Measurements from ENCODE around the gene KRT84.

- TF ChIP-seq POLR2A (IDR thresholded peaks at IDR 0.05; ENCODE audit: extremely low read depth, insufficient read length): no peak
- TF ChIP-seq CTCF (IDR thresholded peaks at IDR 0.05; ENCODE audit: low read depth, low read length): no peak
Observed at GRCh38 chr12:52381206-52381605, 4.2 kb downstream of the KRT84 start.

All from NB4 (cell line).